Measurements from ENCODE around the gene SEPHS2. TPM values are rescaled to one million over a fixed set of nuclear protein-coding genes. Genes with fewer than 3 reads are reported as not detected.

SEPHS2 gene
- polyA plus RNA-seq, 1 donor from 2014 or later, result 9.8 TPM

DNA sequence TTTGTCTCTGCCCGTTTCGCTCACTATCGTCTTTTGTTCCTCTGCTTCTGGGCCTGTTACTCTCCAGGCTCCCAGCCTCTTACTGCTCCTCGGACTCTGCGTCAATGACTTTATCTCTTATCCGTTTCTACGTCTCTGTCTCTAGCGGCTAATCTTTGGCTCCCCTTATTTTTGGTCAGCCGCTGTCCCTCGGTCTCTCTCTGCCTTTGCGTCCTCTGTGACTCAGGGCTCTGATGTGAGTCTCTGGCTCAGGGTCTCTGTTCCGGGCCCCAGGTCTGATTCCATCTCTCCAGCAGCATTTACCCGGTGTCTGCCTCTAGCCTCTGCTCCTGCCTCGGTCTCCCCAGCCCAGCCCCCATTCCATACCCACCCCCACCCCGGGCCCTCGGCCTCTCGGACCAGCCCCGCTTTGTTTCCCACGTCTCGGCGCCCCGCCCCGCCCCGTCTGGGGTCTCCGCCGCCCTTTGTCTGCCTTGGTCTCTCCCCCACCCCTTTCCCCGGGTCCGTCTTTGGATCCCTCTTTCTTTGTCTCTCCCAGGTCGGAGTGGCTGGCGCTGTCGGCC lies 51.0 kb downstream of the SEPHS2 start:
- Histone ChIP-seq H3K36me3 (ENCODE audit: insufficient read depth, low read length) (peaks cover 7% of the 10 kb centered on the region), H2AFZ (ENCODE audit: low read depth, low read length) (peak overlapping the region; percentile 56), H3K27me3 (ENCODE audit: insufficient read depth, low read depth, low read length) (no peaks in the 10 kb centered on the region), H3K9me2 (ENCODE audit: insufficient read depth, low read length) (no peaks in the 10 kb centered on the region), H3F3A (ENCODE audit: insufficient read depth, low read length, poor library complexity, severe bottlenecking) (peaks cover 14% of the 10 kb centered on the region), H3K27ac (ENCODE audit: low read length) (peak overlapping the region; percentile 99), H3K4me2 (ENCODE audit: low read length) (peak overlapping the region; percentile 72), H3K9me3 (ENCODE audit: low read length) (no peaks in the 10 kb centered on the region), H4K20me1 (ENCODE audit: insufficient read depth) (no peaks in the 10 kb centered on the region), H3K79me2 (replicated peaks; ENCODE audit: insufficient read depth, low read length) (peaks cover 32% of the 10 kb centered on the region), H3K9ac (ENCODE audit: low read length) (peak overlapping the region; percentile 95), H3K4me3 (ENCODE audit: low read length) (peak overlapping the region; percentile 100)
- TF ChIP-seq, protein P1, sequence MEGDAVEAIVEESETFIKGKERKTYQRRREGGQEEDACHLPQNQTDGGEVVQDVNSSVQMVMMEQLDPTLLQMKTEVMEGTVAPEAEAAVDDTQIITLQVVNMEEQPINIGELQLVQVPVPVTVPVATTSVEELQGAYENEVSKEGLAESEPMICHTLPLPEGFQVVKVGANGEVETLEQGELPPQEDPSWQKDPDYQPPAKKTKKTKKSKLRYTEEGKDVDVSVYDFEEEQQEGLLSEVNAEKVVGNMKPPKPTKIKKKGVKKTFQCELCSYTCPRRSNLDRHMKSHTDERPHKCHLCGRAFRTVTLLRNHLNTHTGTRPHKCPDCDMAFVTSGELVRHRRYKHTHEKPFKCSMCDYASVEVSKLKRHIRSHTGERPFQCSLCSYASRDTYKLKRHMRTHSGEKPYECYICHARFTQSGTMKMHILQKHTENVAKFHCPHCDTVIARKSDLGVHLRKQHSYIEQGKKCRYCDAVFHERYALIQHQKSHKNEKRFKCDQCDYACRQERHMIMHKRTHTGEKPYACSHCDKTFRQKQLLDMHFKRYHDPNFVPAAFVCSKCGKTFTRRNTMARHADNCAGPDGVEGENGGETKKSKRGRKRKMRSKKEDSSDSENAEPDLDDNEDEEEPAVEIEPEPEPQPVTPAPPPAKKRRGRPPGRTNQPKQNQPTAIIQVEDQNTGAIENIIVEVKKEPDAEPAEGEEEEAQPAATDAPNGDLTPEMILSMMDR (IDR thresholded peaks at IDR 0.05; ENCODE audit: poor library complexity, severe bottlenecking), result no peak
- TF ChIP-seq, protein P2, sequence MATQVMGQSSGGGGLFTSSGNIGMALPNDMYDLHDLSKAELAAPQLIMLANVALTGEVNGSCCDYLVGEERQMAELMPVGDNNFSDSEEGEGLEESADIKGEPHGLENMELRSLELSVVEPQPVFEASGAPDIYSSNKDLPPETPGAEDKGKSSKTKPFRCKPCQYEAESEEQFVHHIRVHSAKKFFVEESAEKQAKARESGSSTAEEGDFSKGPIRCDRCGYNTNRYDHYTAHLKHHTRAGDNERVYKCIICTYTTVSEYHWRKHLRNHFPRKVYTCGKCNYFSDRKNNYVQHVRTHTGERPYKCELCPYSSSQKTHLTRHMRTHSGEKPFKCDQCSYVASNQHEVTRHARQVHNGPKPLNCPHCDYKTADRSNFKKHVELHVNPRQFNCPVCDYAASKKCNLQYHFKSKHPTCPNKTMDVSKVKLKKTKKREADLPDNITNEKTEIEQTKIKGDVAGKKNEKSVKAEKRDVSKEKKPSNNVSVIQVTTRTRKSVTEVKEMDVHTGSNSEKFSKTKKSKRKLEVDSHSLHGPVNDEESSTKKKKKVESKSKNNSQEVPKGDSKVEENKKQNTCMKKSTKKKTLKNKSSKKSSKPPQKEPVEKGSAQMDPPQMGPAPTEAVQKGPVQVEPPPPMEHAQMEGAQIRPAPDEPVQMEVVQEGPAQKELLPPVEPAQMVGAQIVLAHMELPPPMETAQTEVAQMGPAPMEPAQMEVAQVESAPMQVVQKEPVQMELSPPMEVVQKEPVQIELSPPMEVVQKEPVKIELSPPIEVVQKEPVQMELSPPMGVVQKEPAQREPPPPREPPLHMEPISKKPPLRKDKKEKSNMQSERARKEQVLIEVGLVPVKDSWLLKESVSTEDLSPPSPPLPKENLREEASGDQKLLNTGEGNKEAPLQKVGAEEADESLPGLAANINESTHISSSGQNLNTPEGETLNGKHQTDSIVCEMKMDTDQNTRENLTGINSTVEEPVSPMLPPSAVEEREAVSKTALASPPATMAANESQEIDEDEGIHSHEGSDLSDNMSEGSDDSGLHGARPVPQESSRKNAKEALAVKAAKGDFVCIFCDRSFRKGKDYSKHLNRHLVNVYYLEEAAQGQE (IDR thresholded peaks at IDR 0.05; ENCODE audit: borderline replicate concordance), result peak; percentile 68
- TF ChIP-seq SMC3 (conservative IDR thresholded peaks at IDR 0.05; ENCODE audit: poor library complexity) (no peak), EZH2 (IDR thresholded peaks at IDR 0.05; ENCODE audit: borderline replicate concordance, insufficient read depth, low read length, poor library complexity, severe bottlenecking) (no peak), MXI1 (conservative IDR thresholded peaks at IDR 0.05; ENCODE audit: poor library complexity, severe bottlenecking) (no peak), EP300 (conservative IDR thresholded peaks at IDR 0.05; ENCODE audit: poor library complexity, severe bottlenecking) (no peak), TAF1 (IDR thresholded peaks at IDR 0.05; ENCODE audit: low read depth) (peak; percentile 57), POLR2AphosphoS5 (IDR thresholded peaks at IDR 0.05) (peak; percentile 26), RAD21 (conservative IDR thresholded peaks at IDR 0.05) (no peak)

Small RNAs within 50 kb of the gene (small RNA-seq; reads per million reads assigned to genes)
- 0 to 1.2 (median 0) reads per million in 3 experiments for gene RF00019
- gene RF00406, result 4.0 to 7.8 (median 4.7) reads per million in 3 experiments
- gene RNU7-61P, result 0 to 0.41 (median 0) reads per million in 3 experiments

Other genes starting within 250 kb of the SEPHS2 start
- 12.1 and 13.2 TPM in 2 replicates for gene SULT1A3, start 246.6 kb downstream of the SEPHS2 start, polyA plus RNA-seq
- 2.2 and 3.9 TPM in 2 replicates for gene NPIPB13, start 197.4 kb downstream of the SEPHS2 start, polyA plus RNA-seq
- gene CD2BP2, start 90.6 kb downstream of the SEPHS2 start, polyA plus RNA-seq, result 76.3 and 83.3 TPM in 2 replicates
- 24.1 and 32.5 TPM in 2 replicates for gene TBC1D10B, start 75.4 kb downstream of the SEPHS2 start, polyA plus RNA-seq
- gene MYL11, start 71.1 kb downstream of the SEPHS2 start, polyA plus RNA-seq, result not detected in 2 replicates
- gene SEPTIN1, start 63.3 kb downstream of the SEPHS2 start, polyA plus RNA-seq, result 0.38 TPM in 1 of 2 replicates, not detected in the other
- 42.3 and 48.9 TPM in 2 replicates for gene ZNF48, start 50.5 kb downstream of the SEPHS2 start, polyA plus RNA-seq
- 10.2 and 11.7 TPM in 2 replicates for gene ZNF771, start 38.3 kb downstream of the SEPHS2 start, polyA plus RNA-seq
- gene DCTPP1, start 15.8 kb downstream of the SEPHS2 start, polyA plus RNA-seq, result 47.3 and 60.4 TPM in 2 replicates
- not detected in 2 replicates for gene ITGAL, start 26.9 kb upstream of the SEPHS2 start, polyA plus RNA-seq
- gene ZNF768, start 80.7 kb upstream of the SEPHS2 start, polyA plus RNA-seq, result 54.4 and 56.5 TPM in 2 replicates
- 5.7 and 8.4 TPM in 2 replicates for gene ZNF747, start 89.0 kb upstream of the SEPHS2 start, polyA plus RNA-seq
- 10.5 and 14.9 TPM in 2 replicates for gene ZNF764, start 112.5 kb upstream of the SEPHS2 start, polyA plus RNA-seq
- 26.9 and 28.4 TPM in 2 replicates for gene ZNF688, start 125.8 kb upstream of the SEPHS2 start, polyA plus RNA-seq
- 26.4 and 44.1 TPM in 2 replicates for gene ZNF785, start 139.8 kb upstream of the SEPHS2 start, polyA plus RNA-seq
- gene ZNF689, start 164.5 kb upstream of the SEPHS2 start, polyA plus RNA-seq, result 10.6 and 13.9 TPM in 2 replicates
- 23.3 and 31.2 TPM in 2 replicates for gene PRR14, start 205.1 kb upstream of the SEPHS2 start, polyA plus RNA-seq
- 19.0 and 24.2 TPM in 2 replicates for gene FBRS, start 212.6 kb upstream of the SEPHS2 start, polyA plus RNA-seq